Ishikawa (cell line): Measurements from ENCODE around the gene CLCNKB.

Experiments used
- CEBPB ChIP-seq: IDR thresholded peaks from 2 replicates; pipeline ENCODE4 v1.6.1; 2012
- CREB1 ChIP-seq: IDR thresholded peaks from 2 replicates; pipeline ENCODE4 v1.6.1; 2012; ENCODE audit warnings: low read depth
- EGR1 ChIP-seq: IDR thresholded peaks from 2 replicates; pipeline ENCODE4 v1.6.1; 2012
- EP300 ChIP-seq: IDR thresholded peaks from 2 replicates; pipeline ENCODE4 v1.6.1; 2012; ENCODE audit warnings: borderline replicate concordance
- FOXM1 ChIP-seq: IDR thresholded peaks from 2 replicates; pipeline ENCODE4 v1.6.1; 2012; ENCODE audit warnings: low read depth, borderline replicate concordance
- NFIC ChIP-seq: IDR thresholded peaks from 2 replicates; pipeline ENCODE4 v1.6.1; 2012
- RAD21 ChIP-seq: IDR thresholded peaks from 2 replicates; pipeline ENCODE4 v1.6.1; 2012; ENCODE audit warnings: low read depth
- TAF1 ChIP-seq: IDR thresholded peaks from 2 replicates; pipeline ENCODE4 v1.6.1; 2012; ENCODE audit warnings: low read depth, mild to moderate bottlenecking
- TEAD4 ChIP-seq: IDR thresholded peaks from 2 replicates; pipeline ENCODE4 v1.6.1; 2012
- YY1 ChIP-seq: IDR thresholded peaks from 2 replicates; pipeline ENCODE4 v1.6.1; 2012; ENCODE audit warnings: low read depth
- TF ChIP-seq, protein P1 (sequence below): IDR thresholded peaks from 2 replicates; pipeline ENCODE4 v1.6.1; 2012; ENCODE audit warnings: low read depth, mild to moderate bottlenecking
- TF ChIP-seq, protein P2 (sequence below): IDR thresholded peaks from 2 replicates; pipeline ENCODE4 v1.6.1; 2012
- TF ChIP-seq, protein P3 (sequence below): IDR thresholded peaks from 2 replicates; pipeline ENCODE4 v1.6.1; 2012

DNA sequence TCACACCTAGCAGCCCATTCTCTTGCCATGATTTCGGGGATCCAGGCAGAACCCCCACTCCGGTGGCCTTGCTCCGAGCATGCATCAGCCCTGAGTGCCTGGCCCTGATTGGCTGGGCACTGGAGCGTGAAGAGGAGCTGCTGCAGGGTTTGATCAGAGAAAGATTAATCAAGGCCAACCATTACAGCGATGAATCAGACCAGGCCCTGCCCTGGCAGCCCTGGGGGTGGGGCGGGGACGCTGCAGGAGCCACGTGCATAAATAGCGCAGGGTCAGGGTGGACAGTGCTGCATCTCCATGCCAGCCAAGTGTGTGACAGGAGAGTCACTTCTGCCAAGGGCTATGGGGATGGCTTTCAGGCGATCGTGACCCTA is 33.3 kb downstream of the CLCNKB start:
- TF ChIP-seq, protein P1, sequence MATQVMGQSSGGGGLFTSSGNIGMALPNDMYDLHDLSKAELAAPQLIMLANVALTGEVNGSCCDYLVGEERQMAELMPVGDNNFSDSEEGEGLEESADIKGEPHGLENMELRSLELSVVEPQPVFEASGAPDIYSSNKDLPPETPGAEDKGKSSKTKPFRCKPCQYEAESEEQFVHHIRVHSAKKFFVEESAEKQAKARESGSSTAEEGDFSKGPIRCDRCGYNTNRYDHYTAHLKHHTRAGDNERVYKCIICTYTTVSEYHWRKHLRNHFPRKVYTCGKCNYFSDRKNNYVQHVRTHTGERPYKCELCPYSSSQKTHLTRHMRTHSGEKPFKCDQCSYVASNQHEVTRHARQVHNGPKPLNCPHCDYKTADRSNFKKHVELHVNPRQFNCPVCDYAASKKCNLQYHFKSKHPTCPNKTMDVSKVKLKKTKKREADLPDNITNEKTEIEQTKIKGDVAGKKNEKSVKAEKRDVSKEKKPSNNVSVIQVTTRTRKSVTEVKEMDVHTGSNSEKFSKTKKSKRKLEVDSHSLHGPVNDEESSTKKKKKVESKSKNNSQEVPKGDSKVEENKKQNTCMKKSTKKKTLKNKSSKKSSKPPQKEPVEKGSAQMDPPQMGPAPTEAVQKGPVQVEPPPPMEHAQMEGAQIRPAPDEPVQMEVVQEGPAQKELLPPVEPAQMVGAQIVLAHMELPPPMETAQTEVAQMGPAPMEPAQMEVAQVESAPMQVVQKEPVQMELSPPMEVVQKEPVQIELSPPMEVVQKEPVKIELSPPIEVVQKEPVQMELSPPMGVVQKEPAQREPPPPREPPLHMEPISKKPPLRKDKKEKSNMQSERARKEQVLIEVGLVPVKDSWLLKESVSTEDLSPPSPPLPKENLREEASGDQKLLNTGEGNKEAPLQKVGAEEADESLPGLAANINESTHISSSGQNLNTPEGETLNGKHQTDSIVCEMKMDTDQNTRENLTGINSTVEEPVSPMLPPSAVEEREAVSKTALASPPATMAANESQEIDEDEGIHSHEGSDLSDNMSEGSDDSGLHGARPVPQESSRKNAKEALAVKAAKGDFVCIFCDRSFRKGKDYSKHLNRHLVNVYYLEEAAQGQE, result no peak
- TF ChIP-seq RAD21 (no peak), EP300 (no peak), TAF1 (no peak), NFIC (no peak), FOXM1 (no peak), TEAD4 (no peak), YY1 (no peak), CEBPB (no peak), CREB1 (no peak), EGR1 (no peak)
- TF ChIP-seq, protein P2, sequence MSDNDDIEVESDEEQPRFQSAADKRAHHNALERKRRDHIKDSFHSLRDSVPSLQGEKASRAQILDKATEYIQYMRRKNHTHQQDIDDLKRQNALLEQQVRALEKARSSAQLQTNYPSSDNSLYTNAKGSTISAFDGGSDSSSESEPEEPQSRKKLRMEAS, result peak; percentile 26; the same call in 1 of the 2 replicates
- TF ChIP-seq, protein P3, sequence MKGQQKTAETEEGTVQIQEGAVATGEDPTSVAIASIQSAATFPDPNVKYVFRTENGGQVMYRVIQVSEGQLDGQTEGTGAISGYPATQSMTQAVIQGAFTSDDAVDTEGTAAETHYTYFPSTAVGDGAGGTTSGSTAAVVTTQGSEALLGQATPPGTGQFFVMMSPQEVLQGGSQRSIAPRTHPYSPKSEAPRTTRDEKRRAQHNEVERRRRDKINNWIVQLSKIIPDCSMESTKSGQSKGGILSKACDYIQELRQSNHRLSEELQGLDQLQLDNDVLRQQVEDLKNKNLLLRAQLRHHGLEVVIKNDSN, result no peak
